AG04450 (cell line): ENCODE results near the gene SAMD3. TPM values are rescaled to one million over a fixed set of nuclear protein-coding genes. Genes with fewer than 3 reads are reported as not detected.
"Not testable (repeated sequence)": the region's sequence is repeated elsewhere in the genome, so short reads cannot be mapped to it uniquely, and the experiment has no call there.

Source experiments
- CTCF ChIA-PET: fragments of 300-600, 350-600 bp; formaldehyde crosslinking; extraction: SDS; loops from one replicate; lab custom pipeline; 2022; ENCODE audit warnings: antibody characterized with exemption, inconsistent platforms; lab: Charles Lee
- POLR2A ChIA-PET: fragments of 350-600 bp; formaldehyde crosslinking; extraction: SDS; loops from one replicate; lab custom pipeline; 2021; ENCODE audit warnings: antibody characterized with exemption, inconsistent platforms; lab: Yijun Ruan, JAX
- DNase-seq: peaks from one replicate; pipeline ENCODE4 v3.0.0-alpha.2; 2011; ENCODE audit warnings: low read depth, low spot score
- H3K27ac ChIP-seq: one replicate; pipeline ENCODE4 v1.5.1; 2012; ENCODE audit warnings: low read depth, low read length, control low read depth
- H3K27me3 ChIP-seq: one replicate; pipeline ENCODE4 v1.6.0; 2012; ENCODE audit warnings: low read length; ENCODE audit not compliant: control insufficient read depth, insufficient read depth
- H3K4me3 ChIP-seq: 2 replicates; pipeline ENCODE4 v1.5.1; 2011; ENCODE audit warnings: mild to moderate bottlenecking, low read depth, low read length, control low read depth
- H3K9me3 ChIP-seq: 2 replicates; pipeline ENCODE4 v1.5.1; 2012; ENCODE audit warnings: low read length; ENCODE audit not compliant: control insufficient read depth, insufficient read depth
- CTCF ChIP-seq: IDR thresholded peaks from 2 replicates; pipeline ENCODE4 v1.5.1; 2011; ENCODE audit warnings: low read depth, low read length, control low read depth, inconsistent platforms
- polyA minus RNA-seq: library from RNA; depleted of rRNA, polyadenylated mRNA; stranded (reverse); fragments of >200 nt; gene quantifications from 2 replicates; pipeline ENCODE4 v1.2.3, GENCODE V29; 2011; rRNA and poly(A)+ RNA removed
- polyA plus RNA-seq: library from polyadenylated mRNA; depleted of rRNA; stranded (reverse); fragments of >200 nt; gene quantifications from 2 replicates; pipeline ENCODE4 v1.2.3, GENCODE V29; 2011; rRNA removed

The SAMD3 gene, protein sequence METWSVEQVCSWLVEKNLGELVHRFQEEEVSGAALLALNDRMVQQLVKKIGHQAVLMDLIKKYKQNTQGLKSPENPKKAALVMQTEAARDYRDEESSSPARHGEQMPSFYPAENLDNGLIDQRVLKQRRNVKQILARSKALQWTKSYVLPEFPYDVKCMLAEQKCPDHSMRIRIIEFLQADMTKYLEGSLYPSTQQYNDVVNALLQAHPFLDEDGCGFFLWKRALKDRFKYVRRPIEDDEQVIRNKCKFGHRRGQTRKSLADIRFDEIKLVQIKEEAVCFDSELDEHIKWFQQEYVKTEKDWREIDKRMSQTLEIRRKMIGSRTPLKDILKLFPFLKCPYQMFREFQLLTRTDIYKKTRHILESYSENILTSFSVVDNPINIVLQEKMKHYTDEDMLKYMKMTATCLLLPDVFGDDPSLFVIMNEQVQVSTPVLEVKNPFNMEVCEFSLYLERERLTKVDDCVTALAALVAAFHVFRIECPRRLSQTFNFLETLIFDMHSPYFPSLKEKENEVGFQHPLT
- polyA plus RNA-seq (2.1 and 2.4 TPM in 2 replicates), polyA minus RNA-seq (5.2 and 6.3 TPM in 2 replicates)

- H3K27me3 ChIP-seq: no peaks in the 10 kb centered on the region
- H3K9me3 ChIP-seq: no peaks in the 10 kb centered on the region
- TF ChIP-seq CTCF: no peak
- DNase-seq: no peak
- POLR2A ChIA-PET: no interaction called here
- CTCF ChIA-PET: no interaction called here
- H3K27ac ChIP-seq: no peak within 1 kb of the TSS
- no peak within 1 kb of the TSS for H3K4me3 ChIP-seq
Measured at GRCh38 chr6:130222775-130223174, at the start of gene SAMD3. Gene SAMD3 (minus strand): TSS chr6:130222951. CDS start chr6:130215273, 7,678 bp downstream.

DNA sequence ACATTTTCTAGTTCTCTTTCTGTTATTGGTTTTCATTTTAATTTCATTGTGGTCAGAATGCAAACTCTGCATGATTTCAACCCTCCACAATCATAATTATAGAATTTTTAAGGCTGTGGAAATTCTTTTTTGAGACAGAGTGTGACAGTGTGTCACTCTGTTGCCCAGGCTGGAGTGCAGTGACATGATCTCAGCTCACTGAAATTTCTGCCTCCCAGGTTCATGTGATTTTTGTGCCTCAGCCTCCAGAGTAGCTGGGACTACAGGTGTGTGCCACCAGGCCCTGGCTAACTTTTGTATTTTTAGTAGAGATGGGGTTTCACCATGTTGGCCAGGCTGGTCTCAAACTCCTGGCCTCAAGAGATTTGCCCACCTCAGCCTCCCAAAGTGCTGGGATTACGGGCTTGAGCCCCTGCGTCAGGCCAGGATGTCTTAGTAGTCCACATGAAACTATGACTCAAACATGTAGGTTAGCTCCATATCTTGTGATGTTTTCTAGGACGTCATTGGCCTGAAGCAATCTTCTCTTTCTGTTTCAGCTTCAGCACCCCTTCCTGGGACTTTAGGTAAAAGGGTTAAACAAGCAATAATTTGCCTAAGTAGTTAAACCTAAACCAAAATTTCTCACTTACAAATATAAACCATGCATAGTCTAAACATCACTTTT is 47.4 kb upstream of the SAMD3 start:
- POLR2A ChIA-PET: no interaction called here
- Histone ChIP-seq H3K27me3 (no peaks in the 10 kb centered on the region), H3K27ac (no peak overlapping the region), H3K9me3 (peaks cover 5% of the 10 kb centered on the region; the same call in 1 of the 2 replicates), H3K4me3 (no peak overlapping the region)
- no peak for TF ChIP-seq CTCF
- CTCF ChIA-PET: interaction anchor here (0.8 kb wide), 1 partner anchor 10 kb away, joined by 3 read pairs; no protein-coding TSS in a partner anchor
- DNase-seq: no peak

- H3K4me3 ChIP-seq, H3K27me3 ChIP-seq, POLR2A ChIA-PET, DNase-seq, H3K27ac ChIP-seq, H3K9me3 ChIP-seq, CTCF ChIA-PET: not testable (repeated sequence)
Measured at GRCh38 chr6:130265553-130265952, 42.8 kb upstream of the SAMD3 start.

- Histone ChIP-seq H3K27me3 (no peaks in the 10 kb centered on the region), H3K4me3 (no peak overlapping the region), H3K27ac (no peak overlapping the region), H3K9me3 (peaks cover 2% of the 10 kb centered on the region; the same call in 1 of the 2 replicates)
- no peak for DNase-seq
- POLR2A ChIA-PET: no interaction called here
- no peak for TF ChIP-seq CTCF
- CTCF ChIA-PET: interaction anchor here (0.7 kb wide), 1 partner anchor 32 kb away, joined by 3 read pairs; no protein-coding TSS in a partner anchor
Measured at GRCh38 chr6:130262008-130262407, 39.3 kb upstream of the SAMD3 start.

- H3K27me3 ChIP-seq, H3K4me3 ChIP-seq, CTCF ChIA-PET, H3K27ac ChIP-seq, DNase-seq, POLR2A ChIA-PET, H3K9me3 ChIP-seq: not testable (repeated sequence)
Measured at GRCh38 chr6:130261558-130261957, 38.8 kb upstream of the SAMD3 start.

DNA sequence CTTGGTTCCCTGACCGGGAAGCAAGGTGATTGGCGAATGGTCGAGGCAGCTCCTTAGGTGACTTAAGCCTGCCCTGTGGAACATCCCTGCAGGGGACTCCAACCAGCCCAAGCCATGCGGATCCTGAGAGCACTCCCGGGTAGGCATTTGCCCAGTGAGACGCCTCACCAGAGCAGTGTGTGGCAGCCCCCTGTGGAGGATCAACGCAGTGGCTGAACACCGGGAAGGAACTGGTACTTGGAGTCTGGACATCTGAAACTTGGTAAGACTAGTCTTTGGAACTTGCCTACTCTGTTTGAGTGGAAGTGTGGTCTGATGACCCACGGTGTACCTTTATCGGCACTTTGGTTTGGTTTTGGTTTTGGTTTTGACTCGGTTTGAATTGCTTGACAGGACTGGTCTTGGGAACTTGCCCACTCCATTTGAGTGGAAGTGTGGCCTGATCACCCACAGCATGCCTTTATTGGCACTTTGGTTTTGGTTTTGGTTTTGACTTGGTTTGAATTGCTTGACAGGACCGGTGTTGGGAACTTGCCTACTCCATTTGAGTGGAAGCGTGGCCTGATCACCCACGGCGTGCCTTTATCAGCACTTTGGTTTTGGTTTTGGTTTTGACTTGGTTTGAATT is 38.0 kb upstream of the SAMD3 start:
- H3K27me3 ChIP-seq, CTCF ChIA-PET, H3K27ac ChIP-seq, POLR2A ChIA-PET, H3K9me3 ChIP-seq, DNase-seq, H3K4me3 ChIP-seq: not testable (repeated sequence)

DNA sequence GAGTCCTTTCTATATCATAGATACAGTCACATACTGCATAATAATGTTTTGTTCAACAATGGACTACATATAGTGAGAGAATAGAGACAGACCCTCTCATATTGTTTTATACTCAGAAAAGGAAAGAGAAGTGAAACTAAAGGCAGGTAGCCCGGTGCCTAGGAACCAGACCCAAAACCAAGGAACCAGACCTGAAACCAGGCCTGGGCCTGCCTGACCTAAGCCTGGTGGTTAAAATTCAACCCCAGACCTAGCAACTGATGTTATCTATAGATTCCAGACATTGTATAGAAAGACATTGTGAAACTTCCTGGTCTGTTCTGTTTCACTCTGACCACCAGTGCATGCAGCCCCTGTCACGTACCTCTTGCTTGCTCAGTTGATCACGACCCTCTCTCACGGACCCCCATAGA is 37.3 kb upstream of the SAMD3 start:
- H3K4me3 ChIP-seq, CTCF ChIA-PET: not testable (repeated sequence)

More for the DNA sequence above, 37.3 kb upstream of the SAMD3 start:
- H3K9me3 ChIP-seq, DNase-seq, H3K27ac ChIP-seq, POLR2A ChIA-PET, H3K27me3 ChIP-seq: not testable (repeated sequence)
